Neural progenitor cell (in vitro differentiated cells): ENCODE data around the gene RXRG.

Source experiments
- CTCF ChIP-seq: fragments of 200-600 bp; sonication (generic); IDR thresholded peaks from 2 replicates; pipeline ENCODE4 v1.5.1; 2017; ENCODE audit warnings: antibody characterized with exemption, mild to moderate bottlenecking
- EZH2 ChIP-seq: fragments of 200-600 bp; sonication (generic); IDR thresholded peaks from 2 replicates; pipeline ENCODE4 v1.6.1; 2017; ENCODE audit warnings: antibody characterized with exemption, mild to moderate bottlenecking, moderate library complexity
- EZH2phosphoT487 ChIP-seq: fragments of 200-600 bp; sonication (generic); IDR thresholded peaks from 2 replicates; pipeline ENCODE4 v1.6.1; 2017; ENCODE audit warnings: antibody characterized with exemption

- TF ChIP-seq CTCF (no peak), EZH2 (no peak), EZH2phosphoT487 (no peak)
Observed at GRCh38 chr1:165490175-165490574, 45.2 kb upstream of the RXRG start.
